Karpas-422 (cell line): Measurements from ENCODE around the gene SPATA20. TPM values are rescaled to one million over a fixed set of nuclear protein-coding genes. Genes with fewer than 3 reads are reported as not detected.

ENCODE experiments used
- DNase-seq: peaks from one replicate; pipeline ENCODE4 v3.0.0-alpha.2; 2015
- H2AFZ ChIP-seq: fragments of 200-600 bp; sonication (generic); 2 replicates; pipeline ENCODE4 v1.6.1; 2014; ENCODE audit warnings: antibody characterized with exemption, low read length, mixed read lengths
- H3K27ac ChIP-seq: fragments of 200-600 bp; sonication (generic); 2 replicates; pipeline ENCODE4 v1.5.1; 2014; ENCODE audit warnings: mild to moderate bottlenecking, low read length, moderate library complexity
- H3K27me3 ChIP-seq: fragments of 200-600 bp; sonication (generic); 2 replicates; pipeline ENCODE4 v1.6.1; 2014; ENCODE audit warnings: low read length, mixed read lengths
- H3K36me3 ChIP-seq: fragments of 200-600 bp; sonication (generic); 2 replicates; pipeline ENCODE4 v1.6.1; 2014; ENCODE audit warnings: low read length, mixed read lengths; ENCODE audit not compliant: insufficient read depth
- H3K4me1 ChIP-seq: fragments of 200-600 bp; sonication (generic); 2 replicates; pipeline ENCODE4 v1.6.1; 2014; ENCODE audit warnings: mild to moderate bottlenecking, low read length, mixed read lengths
- H3K4me2 ChIP-seq: fragments of 200-600 bp; sonication (generic); 2 replicates; pipeline ENCODE4 v1.6.1; 2014; ENCODE audit warnings: low read length, low read depth, mild to moderate bottlenecking; ENCODE audit not compliant: poor library complexity, severe bottlenecking
- H3K4me3 ChIP-seq: fragments of 200-600 bp; sonication (generic); 2 replicates; pipeline ENCODE4 v1.5.1; 2014; ENCODE audit warnings: mild to moderate bottlenecking, antibody characterized with exemption, low read length, mixed read lengths
- H3K79me2 ChIP-seq: fragments of 200-600 bp; sonication (generic); 2 replicates; pipeline ENCODE4 v1.6.1; 2014; ENCODE audit warnings: mild to moderate bottlenecking, low read length, mixed read lengths
- H3K9ac ChIP-seq: fragments of 200-600 bp; sonication (generic); 2 replicates; pipeline ENCODE4 v1.6.0; 2014; ENCODE audit warnings: low read length
- H3K9me2 ChIP-seq: fragments of 200-600 bp; sonication (generic), shearing (Covaris generic); replicated peaks from 2 replicates; pipeline ENCODE4 v1.6.0; 2014; ENCODE audit warnings: mild to moderate bottlenecking, low read length, moderate library complexity; ENCODE audit not compliant: insufficient read depth
- H3K9me3 ChIP-seq: fragments of 300-700, 200-600 bp; sonication (generic); 2 replicates; pipeline ENCODE4 v1.6.1; 2014; ENCODE audit warnings: low read length, mixed read lengths
- H4K20me1 ChIP-seq: fragments of 200-600 bp; sonication (generic); 2 replicates; pipeline ENCODE4 v1.6.1; 2014; ENCODE audit warnings: mild to moderate bottlenecking, antibody characterized with exemption, low read length, low read depth; ENCODE audit not compliant: insufficient read depth
- total RNA-seq: library from RNA; depleted of rRNA; stranded (reverse); fragments of >200 nt; shearing (Covaris generic); gene quantifications from 2 replicates; pipeline ENCODE4 v1.2.3, GENCODE V29; 2014; ENCODE audit warnings: low replicate concordance

Gene SPATA20
- total RNA-seq, 1 experiment from 2014 or later, result 38.8 TPM

GRCh38 chr17:50594128-50594823 lies 47.3 kb downstream of the SPATA20 start:
- no peak overlapping the region for H3K4me2 ChIP-seq
- peaks cover 17% of the 10 kb centered on the region for H3K4me1 ChIP-seq
- no peaks in the 10 kb centered on the region for H3K36me3 ChIP-seq
- H3K4me3 ChIP-seq, result no peak overlapping the region
- no peak for DNase-seq
- H3K9me2 ChIP-seq, result no peaks in the 10 kb centered on the region
- H3K79me2 ChIP-seq, result no peaks in the 10 kb centered on the region
- H4K20me1 ChIP-seq, result no peaks in the 10 kb centered on the region
- no peak overlapping the region for H2AFZ ChIP-seq
- no peak overlapping the region for H3K27ac ChIP-seq
- no peaks in the 10 kb centered on the region for H3K9me3 ChIP-seq
- no peak overlapping the region for H3K9ac ChIP-seq
- no peaks in the 10 kb centered on the region for H3K27me3 ChIP-seq

- Histone ChIP-seq H3K9me3 (no peaks in the 10 kb centered on the region), H3K36me3 (no peaks in the 10 kb centered on the region), H3K79me2 (no peaks in the 10 kb centered on the region), H3K27ac (no peak overlapping the region), H3K4me3 (no peak overlapping the region), H3K9me2 (no peaks in the 10 kb centered on the region), H3K4me1 (peaks cover 18% of the 10 kb centered on the region), H3K9ac (no peak overlapping the region), H3K27me3 (no peaks in the 10 kb centered on the region), H3K4me2 (no peak overlapping the region), H4K20me1 (no peaks in the 10 kb centered on the region), H2AFZ (no peak overlapping the region)
- DNase-seq, result no peak
Measured at GRCh38 chr17:50594892-50595291, 47.9 kb downstream of the SPATA20 start.

GRCh38 chr17:50596191-50597037 lies 49.4 kb downstream of the SPATA20 start:
- H3K27ac ChIP-seq, result no peak overlapping the region
- no peaks in the 10 kb centered on the region for H3K79me2 ChIP-seq
- no peaks in the 10 kb centered on the region for H3K9me2 ChIP-seq
- no peak overlapping the region for H3K4me3 ChIP-seq
- H3K4me1 ChIP-seq, result peaks cover 21% of the 10 kb centered on the region
- DNase-seq, result no peak
- no peaks in the 10 kb centered on the region for H3K36me3 ChIP-seq
- no peaks in the 10 kb centered on the region for H4K20me1 ChIP-seq
- no peak overlapping the region for H3K4me2 ChIP-seq
- no peak overlapping the region for H2AFZ ChIP-seq
- H3K9me3 ChIP-seq, result no peaks in the 10 kb centered on the region
- no peaks in the 10 kb centered on the region for H3K27me3 ChIP-seq
- no peak overlapping the region for H3K9ac ChIP-seq

- H3K4me2 ChIP-seq, result peak overlapping the region; percentile 6
- no peaks in the 10 kb centered on the region for H3K79me2 ChIP-seq
- no peaks in the 10 kb centered on the region for H3K9me2 ChIP-seq
- no peaks in the 10 kb centered on the region for H4K20me1 ChIP-seq
- H3K27ac ChIP-seq, result no peak overlapping the region
- H3K9ac ChIP-seq, result no peak overlapping the region
- peak; percentile 82 for DNase-seq
- no peak overlapping the region for H2AFZ ChIP-seq
- no peaks in the 10 kb centered on the region for H3K36me3 ChIP-seq
- no peaks in the 10 kb centered on the region for H3K9me3 ChIP-seq
- no peaks in the 10 kb centered on the region for H3K27me3 ChIP-seq
- H3K4me1 ChIP-seq, result peaks cover 21% of the 10 kb centered on the region
- no peak overlapping the region for H3K4me3 ChIP-seq
Measured at GRCh38 chr17:50598487-50598886, 51.5 kb downstream of the SPATA20 start.

- H3K9ac ChIP-seq, result no peak overlapping the region
Measured at GRCh38 chr17:50599606-50600005, 52.6 kb downstream of the SPATA20 start.

GRCh38 chr17:50601823-50602375 lies 54.9 kb downstream of the SPATA20 start:
- no peak overlapping the region for H3K27ac ChIP-seq
- H3K27me3 ChIP-seq, result no peaks in the 10 kb centered on the region
- no peak overlapping the region for H3K9ac ChIP-seq
- no peaks in the 10 kb centered on the region for H3K36me3 ChIP-seq
- no peaks in the 10 kb centered on the region for H3K9me2 ChIP-seq
- no peak overlapping the region for H3K4me2 ChIP-seq
- H3K4me3 ChIP-seq, result no peak overlapping the region
- H3K79me2 ChIP-seq, result no peaks in the 10 kb centered on the region
- H3K9me3 ChIP-seq, result no peaks in the 10 kb centered on the region
- no peak for DNase-seq
- no peaks in the 10 kb centered on the region for H4K20me1 ChIP-seq
- H3K4me1 ChIP-seq, result peaks cover 21% of the 10 kb centered on the region
- H2AFZ ChIP-seq, result no peak overlapping the region

More at GRCh38 chr17:50599606-50600005, 52.6 kb downstream of the SPATA20 start:
- H3K4me1 ChIP-seq, result peaks cover 21% of the 10 kb centered on the region
- H3K36me3 ChIP-seq, result no peaks in the 10 kb centered on the region
- no peaks in the 10 kb centered on the region for H3K27me3 ChIP-seq
- no peak overlapping the region for H3K4me3 ChIP-seq
- no peak overlapping the region for H3K27ac ChIP-seq
- no peak overlapping the region for H3K4me2 ChIP-seq
- DNase-seq, result no peak
- no peaks in the 10 kb centered on the region for H3K9me3 ChIP-seq
- no peaks in the 10 kb centered on the region for H3K9me2 ChIP-seq
- H4K20me1 ChIP-seq, result no peaks in the 10 kb centered on the region
- H2AFZ ChIP-seq, result no peak overlapping the region
- H3K79me2 ChIP-seq, result no peaks in the 10 kb centered on the region

- no peaks in the 10 kb centered on the region for H3K27me3 ChIP-seq
- 0 out of 2 replicates have a peak, but pooled peaks cover 3% of the 10 kb centered on the region for H4K20me1 ChIP-seq
- no peaks in the 10 kb centered on the region for H3K36me3 ChIP-seq
- no peak for DNase-seq
- peaks cover 17% of the 10 kb centered on the region for H3K4me1 ChIP-seq
- no peaks in the 10 kb centered on the region for H3K9me3 ChIP-seq
- no peak overlapping the region for H3K4me2 ChIP-seq
- no peak overlapping the region for H2AFZ ChIP-seq
- no peak overlapping the region for H3K27ac ChIP-seq
- no peak overlapping the region for H3K9ac ChIP-seq
- H3K9me2 ChIP-seq, result no peaks in the 10 kb centered on the region
- H3K79me2 ChIP-seq, result no peaks in the 10 kb centered on the region
- H3K4me3 ChIP-seq, result no peak overlapping the region
Measured at GRCh38 chr17:50602836-50603235, 55.9 kb downstream of the SPATA20 start.

GRCh38 chr17:50603340-50603739 lies 56.4 kb downstream of the SPATA20 start:
- Histone ChIP-seq H3K9ac (no peak overlapping the region), H3K9me2 (no peaks in the 10 kb centered on the region), H3K4me2 (no peak overlapping the region), H4K20me1 (0 out of 2 replicates have a peak, but pooled peaks cover 3% of the 10 kb centered on the region), H3K36me3 (no peaks in the 10 kb centered on the region), H2AFZ (no peak overlapping the region), H3K27me3 (no peaks in the 10 kb centered on the region), H3K4me3 (no peak overlapping the region), H3K4me1 (peaks cover 12% of the 10 kb centered on the region), H3K27ac (no peak overlapping the region), H3K9me3 (no peaks in the 10 kb centered on the region), H3K79me2 (no peaks in the 10 kb centered on the region)
- peak; percentile 74 for DNase-seq
